ENCODE data around the gene MYO1G.

GRCh38 chr7:44969049-44969700 is 9.6 kb downstream of the MYO1G start:
- TF ChIP-seq CTCF (IDR thresholded peaks at IDR 0.05; ENCODE audit: borderline replicate concordance, extremely low read depth, low read length, poor library complexity, severe bottlenecking), result no peak
- TF ChIP-seq EZH2 (IDR thresholded peaks at IDR 0.05; ENCODE audit: borderline replicate concordance, low read depth, low read length, severe bottlenecking), result no peak

Data from DND-41 (cell line).